Activated CD8-positive, alpha-beta T cell treated with anti-CD3 and anti-CD28 coated beads for 36 hours (primary cell): ENCODE data around the gene SCO2. TPM values are rescaled to one million over a fixed set of nuclear protein-coding genes. Genes with fewer than 3 reads are reported as not detected.
"Not testable (repeated sequence)": the region's sequence is repeated elsewhere in the genome, so short reads cannot be mapped to it uniquely, and the experiment has no call there.

Experiments
- ATAC-seq: fragments of 200-7000 bp; cut with Tn5 transposase; one replicate; pipeline ENCODE4 v1.10.0; 2021; ENCODE audit warnings: mild to moderate bottlenecking, moderate library complexity
- CTCF ChIA-PET: fragments of 350-600 bp; sonication (Branson Sonifier 250); formaldehyde crosslinking; loops from one replicate; lab custom pipeline; 2021; ENCODE audit warnings: antibody characterized with exemption; lab: Charles Lee
- POLR2A ChIA-PET: fragments of 350-600 bp; sonication (Branson Sonifier 250); formaldehyde crosslinking; loops from one replicate; lab custom pipeline; 2021; ENCODE audit warnings: antibody characterized with exemption; lab: Charles Lee
- DNase-seq: peaks from one replicate; pipeline ENCODE4 v3.0.0-alpha.2; 2020
- H3K27ac Mint-ChIP-seq: one replicate; pipeline ENCODE4 v1.8.0; 2021; ENCODE audit warnings: mild to moderate bottlenecking, mixed read lengths
- H3K27me3 Mint-ChIP-seq: one replicate; pipeline ENCODE4 v1.8.0; 2021; ENCODE audit warnings: mixed read lengths
- H3K36me3 Mint-ChIP-seq: one replicate; pipeline ENCODE4 v1.8.0; 2021; ENCODE audit warnings: low read depth, mixed read lengths
- H3K4me1 Mint-ChIP-seq: one replicate; pipeline ENCODE4 v1.8.0; 2021; ENCODE audit warnings: low read depth, mixed read lengths
- H3K4me3 Mint-ChIP-seq: one replicate; pipeline ENCODE4 v1.8.0; 2021; ENCODE audit warnings: mild to moderate bottlenecking, moderate library complexity, mixed read lengths
- H3K9me3 Mint-ChIP-seq: one replicate; pipeline ENCODE4 v1.8.0; 2021; ENCODE audit warnings: mixed read lengths
- intact Hi-C: fragments of 100-400 bp; cut with micrococcal nuclease; formaldehyde crosslinking; loops from one replicate; pipeline ENCODE4 v1.10.0; 2022
- total RNA-seq, 2 experiments: library from RNA; stranded (reverse); gene quantifications; one replicate each; pipeline ENCODE4 v1.2.3, GENCODE V29; 2021
- TF ChIP-seq, protein P1 (sequence below): fragments of 200-600 bp; IDR thresholded peaks from one replicate; pipeline ENCODE4 v1.8.0; 2022; ENCODE audit warnings: antibody characterized with exemption, mild to moderate bottlenecking

SCO2 gene
- total RNA-seq, 2 experiments from 2014 or later, result 2.7 TPM; not detected in 1

DNA sequence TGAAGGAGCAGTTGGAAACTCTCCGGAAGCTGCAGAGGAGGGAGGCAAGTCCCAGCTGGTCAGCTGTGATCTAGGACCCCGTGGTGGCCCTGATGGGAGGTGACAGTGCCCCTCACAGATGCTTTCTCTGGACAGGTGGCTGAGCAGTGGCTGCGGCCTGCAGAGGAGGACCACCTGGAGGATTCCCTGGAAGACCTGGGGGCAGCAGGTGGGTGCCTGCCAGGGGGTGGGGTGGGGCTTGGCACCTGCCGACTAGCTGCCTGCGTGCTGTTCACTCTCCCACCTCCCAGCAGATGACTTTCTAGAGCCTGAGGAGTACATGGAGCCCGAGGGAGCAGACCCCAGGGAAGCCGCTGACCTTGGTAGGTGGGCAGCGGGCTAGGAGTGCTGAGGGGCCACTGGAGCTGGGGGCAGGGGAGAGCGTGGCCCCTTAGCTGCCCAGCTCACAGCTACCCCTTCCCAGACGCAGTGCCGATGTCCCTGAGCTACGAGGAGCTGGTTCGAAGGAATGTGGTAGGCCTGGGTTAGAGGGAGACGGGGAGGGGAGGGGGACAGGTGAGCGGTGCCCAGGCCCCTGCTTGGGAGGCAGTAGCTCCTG, 3.1 kb downstream of the SCO2 start:
- TF ChIP-seq, protein P1, sequence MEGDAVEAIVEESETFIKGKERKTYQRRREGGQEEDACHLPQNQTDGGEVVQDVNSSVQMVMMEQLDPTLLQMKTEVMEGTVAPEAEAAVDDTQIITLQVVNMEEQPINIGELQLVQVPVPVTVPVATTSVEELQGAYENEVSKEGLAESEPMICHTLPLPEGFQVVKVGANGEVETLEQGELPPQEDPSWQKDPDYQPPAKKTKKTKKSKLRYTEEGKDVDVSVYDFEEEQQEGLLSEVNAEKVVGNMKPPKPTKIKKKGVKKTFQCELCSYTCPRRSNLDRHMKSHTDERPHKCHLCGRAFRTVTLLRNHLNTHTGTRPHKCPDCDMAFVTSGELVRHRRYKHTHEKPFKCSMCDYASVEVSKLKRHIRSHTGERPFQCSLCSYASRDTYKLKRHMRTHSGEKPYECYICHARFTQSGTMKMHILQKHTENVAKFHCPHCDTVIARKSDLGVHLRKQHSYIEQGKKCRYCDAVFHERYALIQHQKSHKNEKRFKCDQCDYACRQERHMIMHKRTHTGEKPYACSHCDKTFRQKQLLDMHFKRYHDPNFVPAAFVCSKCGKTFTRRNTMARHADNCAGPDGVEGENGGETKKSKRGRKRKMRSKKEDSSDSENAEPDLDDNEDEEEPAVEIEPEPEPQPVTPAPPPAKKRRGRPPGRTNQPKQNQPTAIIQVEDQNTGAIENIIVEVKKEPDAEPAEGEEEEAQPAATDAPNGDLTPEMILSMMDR, result no peak
- Mint-ChIP-seq H3K4me3 (no peak overlapping the region), H3K27ac (no peak overlapping the region), H3K4me1 (peaks cover 13% of the 10 kb centered on the region), H3K36me3 (peaks cover 27% of the 10 kb centered on the region), H3K27me3 (no peaks in the 10 kb centered on the region), H3K9me3 (no peaks in the 10 kb centered on the region)
- ATAC-seq (no peak), DNase-seq (no peak)
- CTCF ChIA-PET, result interaction anchor here (1.3 kb wide), 1 partner anchor 41 kb away, joined by 4 read pairs; the partner anchor contains the start of gene SYCE3
- POLR2A ChIA-PET, result interaction anchor here (0.6 to 5.3 kb wide), 7 partner anchors 8 to 78 kb away, joined by 3 to 111 read pairs (median 3); partner anchors contain the start of genes KLHDC7B, LMF2, NCAPH2 and SYCE3
- intact Hi-C loops, result no loop called here

DNA sequence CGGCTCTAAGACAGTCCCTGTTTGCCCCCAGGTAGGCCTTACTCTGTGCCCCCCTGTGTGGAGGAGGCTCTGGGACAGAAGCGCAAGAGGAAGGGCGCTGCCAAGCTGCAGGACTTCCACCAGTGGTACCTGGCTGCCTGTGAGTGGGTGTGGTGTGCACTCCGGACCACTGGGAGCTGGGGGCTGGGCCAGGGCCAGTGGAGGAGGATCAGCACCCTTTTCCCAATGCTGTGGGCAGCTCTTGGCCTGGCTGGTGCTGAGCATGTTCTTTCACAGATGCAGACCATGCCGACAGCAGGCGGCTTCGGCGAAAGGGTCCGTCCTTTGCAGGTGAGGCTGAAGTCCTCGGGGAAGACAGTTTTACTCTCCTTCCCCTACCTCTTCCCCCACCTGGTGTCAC, 3.7 kb downstream of the SCO2 start:
- ATAC-seq (no peak), DNase-seq (no peak)
- Mint-ChIP-seq H3K9me3 (no peaks in the 10 kb centered on the region), H3K4me1 (peaks cover 7% of the 10 kb centered on the region), H3K4me3 (no peak overlapping the region), H3K27ac (no peak overlapping the region), H3K27me3 (no peaks in the 10 kb centered on the region), H3K36me3 (peaks cover 27% of the 10 kb centered on the region)
- intact Hi-C loops, result no loop called here
- TF ChIP-seq, protein P1, result no peak
- ChIA-PET POLR2A (interaction anchor here (0.8 to 5.3 kb wide), 3 partner anchors 10 to 17 kb away, joined by 3 to 111 read pairs (median 4); partner anchors contain the start of genes LMF2 and NCAPH2), CTCF (interaction anchor here (1.3 kb wide), 1 partner anchor 41 kb away, joined by 4 read pairs; the partner anchor contains the start of gene SYCE3)

DNA sequence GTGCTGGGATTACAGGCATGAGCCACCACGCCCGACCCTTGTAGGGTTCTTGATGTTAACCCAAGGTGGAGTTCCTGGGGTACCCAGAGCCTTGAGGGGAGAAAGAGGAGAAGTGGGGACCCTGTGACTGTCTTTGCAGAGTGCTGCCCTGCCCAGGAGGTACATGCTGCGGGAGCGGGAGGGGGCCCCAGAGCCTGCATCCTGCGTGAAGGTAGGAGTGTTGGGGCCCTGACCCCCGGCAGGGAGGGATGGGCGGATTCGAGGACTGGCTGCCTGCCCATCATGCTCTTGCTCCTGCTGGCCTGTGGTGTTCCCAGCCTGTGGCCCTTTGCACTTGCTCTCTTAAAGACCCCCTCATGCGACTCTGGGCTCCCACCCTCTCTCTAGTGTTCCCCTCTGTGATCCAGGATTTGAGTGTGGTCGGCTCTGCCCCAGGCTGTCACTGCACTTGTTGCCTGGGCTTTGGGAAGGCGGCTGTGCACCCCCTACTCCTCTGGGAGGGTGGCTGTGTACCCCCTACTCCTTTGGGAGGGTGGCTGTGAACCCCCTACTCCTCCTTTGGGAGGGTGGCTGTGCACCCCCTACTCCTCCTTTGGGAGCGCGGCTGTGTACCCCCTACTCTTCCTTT, 4.5 kb downstream of the SCO2 start:
- no peaks in the 10 kb centered on the region for H3K27me3 Mint-ChIP-seq
- H3K36me3 Mint-ChIP-seq, result peaks cover 30% of the 10 kb centered on the region

DNA sequence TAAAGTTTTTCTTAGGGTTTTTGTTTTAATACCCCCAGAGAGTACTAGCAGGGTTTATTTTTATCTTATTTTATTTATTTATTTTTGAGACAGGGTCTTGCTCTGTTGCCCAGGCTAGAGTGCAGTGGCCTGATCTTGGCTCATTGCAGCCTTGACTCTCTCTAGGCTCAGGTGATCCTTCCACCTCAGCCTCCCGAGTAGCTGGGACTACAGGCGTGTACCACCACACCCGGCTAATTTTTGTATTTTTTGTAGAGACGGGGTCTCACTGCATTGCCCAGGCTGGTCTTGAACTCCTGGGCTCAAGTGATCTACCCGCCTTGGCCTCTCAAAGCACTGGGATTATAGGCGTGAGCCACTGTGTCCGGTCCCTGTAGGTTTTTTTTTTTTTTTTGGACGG, 5.2 kb downstream of the SCO2 start:
- CTCF ChIA-PET, ATAC-seq, H3K27me3 Mint-ChIP-seq, DNase-seq, H3K27ac Mint-ChIP-seq, H3K9me3 Mint-ChIP-seq, H3K4me3 Mint-ChIP-seq, intact Hi-C loops: not testable (repeated sequence)
- peaks cover 34% of the 10 kb centered on the region for H3K36me3 Mint-ChIP-seq
- peaks cover 11% of the 10 kb centered on the region for H3K4me1 Mint-ChIP-seq
- POLR2A ChIA-PET, result interaction anchor here (3.0 kb wide), 1 partner anchor 11 kb away, joined by 26 read pairs; the partner anchor contains the start of genes LMF2 and NCAPH2

More for the DNA sequence above, 4.5 kb downstream of the SCO2 start:
- ChIA-PET POLR2A (interaction anchor here (3.0 to 5.3 kb wide), 2 partner anchors 12 kb away, joined by 26 to 111 read pairs; partner anchors contain the start of genes LMF2 and NCAPH2), CTCF (no interaction called here)
- ATAC-seq (no peak), DNase-seq (no peak)
- Mint-ChIP-seq H3K4me1 (peaks cover 7% of the 10 kb centered on the region), H3K27ac (no peak overlapping the region), H3K4me3 (no peak overlapping the region), H3K9me3 (no peaks in the 10 kb centered on the region)
- intact Hi-C loops, result no loop called here
- TF ChIP-seq, protein P1, result no peak

DNA sequence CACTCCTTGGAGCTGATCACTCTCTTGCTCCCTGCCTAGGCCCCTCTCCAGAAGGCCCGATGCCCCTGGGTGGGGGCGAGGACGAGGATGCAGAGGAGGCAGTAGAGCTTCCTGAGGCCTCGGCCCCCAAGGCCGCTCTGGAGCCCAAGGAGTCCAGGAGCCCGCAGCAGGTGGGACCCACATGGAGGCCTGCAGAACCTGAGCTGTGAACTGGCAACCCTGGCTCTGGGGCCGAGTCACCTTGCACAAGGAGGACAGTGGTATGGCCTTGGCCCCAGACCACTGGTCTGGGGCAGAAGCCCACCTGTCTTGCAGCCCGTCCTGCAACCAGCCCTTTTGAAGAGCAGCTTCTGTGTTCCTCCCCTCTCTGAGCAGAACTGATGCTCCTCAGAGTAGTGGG, 6.2 kb downstream of the SCO2 start:
- Mint-ChIP-seq H3K27me3 (no peaks in the 10 kb centered on the region), H3K27ac (no peak overlapping the region), H3K36me3 (peaks cover 35% of the 10 kb centered on the region), H3K4me1 (peaks cover 13% of the 10 kb centered on the region), H3K4me3 (no peak overlapping the region), H3K9me3 (no peaks in the 10 kb centered on the region)
- ATAC-seq (no peak), DNase-seq (no peak)
- intact Hi-C loops, result no loop called here
- ChIA-PET POLR2A (interaction anchor here (0.8 to 3.0 kb wide), 5 partner anchors 9 to 65 kb away, joined by 3 to 26 read pairs (median 4); partner anchors contain the start of genes LMF2 and NCAPH2), CTCF (interaction anchor here (1.2 kb wide), 1 partner anchor 309 kb away, joined by 3 read pairs; no protein-coding TSS in a partner anchor)
- TF ChIP-seq, protein P1, result no peak
